ENCODE data around the gene ARMC2. TPM values are rescaled to one million over a fixed set of nuclear protein-coding genes. Genes with fewer than 3 reads are reported as not detected.
A peak's percentile ranks its signal among the peaks of the same experiment; 100 is the strongest.

Gene ARMC2
- total RNA-seq, 3 donors from 2014 or later (not counting 1 experiment from before 2014, with no cell fraction given): 9.4 to 13.8 (median 9.7) TPM

- 97% methylated on average over 6 of the region's 7 CpGs for WGBS (ENCODE audit: insufficient coverage)
- no peaks in the 10 kb centered on the region for H3K27me3 Mint-ChIP-seq (ENCODE audit: low read depth in 2 of 2)
- DNase-seq (no peak), ATAC-seq (no peak)
- H3K27me3 ChIP-seq (ENCODE audit: control insufficient read depth, insufficient read depth, low read length): no peaks in the 10 kb centered on the region
- peak overlapping the region; percentile 93 to 95 for H3K27ac Mint-ChIP-seq
- no peaks in the 10 kb centered on the region for H3K9me3 ChIP-seq (ENCODE audit: control insufficient read depth, insufficient read depth, low read length)
- no peaks in the 10 kb centered on the region for H3K9me3 Mint-ChIP-seq
- peaks cover 42% of the 10 kb centered on the region for H3K4me1 ChIP-seq (ENCODE audit: control insufficient read depth, insufficient read depth, low read length)
- H3K4me3 Mint-ChIP-seq: no peak overlapping the region
- no peak overlapping the region for H3K4me3 ChIP-seq (ENCODE audit: low read length)
- peaks cover 10% of the 10 kb centered on the region for H3K36me3 Mint-ChIP-seq
- peak overlapping the region; percentile 82 for H3K27ac ChIP-seq (ENCODE audit: low read length)
- intact Hi-C loops (cut with micrococcal nuclease): no loop called here
- peaks cover 56% of the 10 kb centered on the region in 2 donors for H3K4me1 Mint-ChIP-seq
- H3K36me3 ChIP-seq (ENCODE audit: control insufficient read depth, insufficient read depth, low read length): no peaks in the 10 kb centered on the region
- TF ChIP-seq CTCF (IDR thresholded peaks at IDR 0.05): no peak
These were observed 25.0 kb downstream of the ARMC2 start for GRCh38 chr6:108873251-108873650.

- peak overlapping the region; percentile 93 to 95 for H3K27ac Mint-ChIP-seq
- ATAC-seq: no peak
These were observed 25.7 kb downstream of the ARMC2 start for GRCh38 chr6:108873971-108874370.

DNA sequence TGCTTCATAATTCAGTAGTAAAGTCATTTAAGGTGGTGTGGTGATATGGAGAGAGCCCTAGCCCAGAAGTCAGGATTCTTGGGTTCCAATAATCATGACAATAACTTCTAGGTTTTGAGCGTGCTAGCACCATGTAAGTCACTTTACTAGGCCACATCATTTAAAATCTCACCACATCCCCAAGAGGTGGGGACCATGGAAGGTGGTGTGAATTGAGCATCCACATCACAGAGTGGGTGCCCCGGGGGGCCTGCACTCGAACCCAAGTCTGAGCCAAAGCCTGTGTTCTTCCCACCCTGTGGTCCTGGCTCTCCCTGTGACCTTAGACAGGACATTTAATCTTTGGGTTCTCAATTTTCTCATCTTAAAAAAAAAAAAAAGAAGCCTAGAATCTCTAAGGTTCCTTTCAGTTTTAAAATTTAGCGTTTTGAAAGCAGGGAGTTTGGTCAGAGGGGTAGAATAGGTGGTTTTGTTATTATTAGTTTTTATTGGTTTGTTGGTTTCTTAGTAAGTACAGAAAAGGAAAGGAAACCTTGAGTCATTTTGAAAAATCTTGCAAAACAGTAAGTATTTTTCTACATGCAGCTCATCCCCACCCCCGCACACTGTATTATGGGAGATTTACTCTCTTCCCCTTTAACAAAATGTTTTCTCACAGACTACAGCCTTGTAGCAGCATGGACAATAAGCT is 26.4 kb downstream of the ARMC2 start:
- H3K4me3 Mint-ChIP-seq: peak overlapping the region; percentile 84
- no peak overlapping the region for H3K4me3 ChIP-seq (ENCODE audit: low read length)
- peaks cover 56% of the 10 kb centered on the region in 2 donors for H3K4me1 Mint-ChIP-seq
- peak; percentile 36 to 49 for DNase-seq
- peak overlapping the region; percentile 93 to 95 for H3K27ac Mint-ChIP-seq
- no peaks in the 10 kb centered on the region for H3K36me3 ChIP-seq (ENCODE audit: control insufficient read depth, insufficient read depth, low read length)
- no peaks in the 10 kb centered on the region for H3K27me3 ChIP-seq (ENCODE audit: control insufficient read depth, insufficient read depth, low read length)
- ATAC-seq: peak; percentile 64 to 75 (median 68)
- H3K9me3 ChIP-seq (ENCODE audit: control insufficient read depth, insufficient read depth, low read length): no peaks in the 10 kb centered on the region
- peaks cover 42% of the 10 kb centered on the region for H3K4me1 ChIP-seq (ENCODE audit: control insufficient read depth, insufficient read depth, low read length)
- no peaks in the 10 kb centered on the region for H3K27me3 Mint-ChIP-seq (ENCODE audit: low read depth in 2 of 2)
- H3K27ac ChIP-seq (ENCODE audit: low read length): peak overlapping the region; percentile 82
- intact Hi-C loops (cut with micrococcal nuclease): no loop called here
- TF ChIP-seq CTCF (IDR thresholded peaks at IDR 0.05): no peak
- 17% methylated on average over 3 of the region's 5 CpGs for WGBS (ENCODE audit: insufficient coverage)
- peaks cover 12% of the 10 kb centered on the region for H3K36me3 Mint-ChIP-seq
- H3K9me3 Mint-ChIP-seq: peaks cover 0 to 9% of the 10 kb centered on the region in 2 donors

More at GRCh38 chr6:108873971-108874370, 25.7 kb downstream of the ARMC2 start:
- 86% methylated on average over 6 of the region's 6 CpGs for WGBS (ENCODE audit: insufficient coverage)
- Mint-ChIP-seq H3K36me3 (peaks cover 12% of the 10 kb centered on the region), H3K27me3 (ENCODE audit: low read depth in 2 of 2) (no peaks in the 10 kb centered on the region), H3K4me1 (peaks cover 56% of the 10 kb centered on the region in 2 donors), H3K9me3 (peaks cover 0 to 3% of the 10 kb centered on the region in 2 donors), H3K4me3 (peak overlapping the region; percentile 84)
- Histone ChIP-seq H3K4me1 (ENCODE audit: control insufficient read depth, insufficient read depth, low read length) (peaks cover 42% of the 10 kb centered on the region), H3K36me3 (ENCODE audit: control insufficient read depth, insufficient read depth, low read length) (no peaks in the 10 kb centered on the region), H3K9me3 (ENCODE audit: control insufficient read depth, insufficient read depth, low read length) (no peaks in the 10 kb centered on the region), H3K27ac (ENCODE audit: low read length) (peak overlapping the region; percentile 82), H3K4me3 (ENCODE audit: low read length) (no peak overlapping the region), H3K27me3 (ENCODE audit: control insufficient read depth, insufficient read depth, low read length) (no peaks in the 10 kb centered on the region)
- intact Hi-C loops (cut with micrococcal nuclease): no loop called here
- no peak for TF ChIP-seq CTCF (IDR thresholded peaks at IDR 0.05)
- DNase-seq: no peak

Measured in natural killer cell (primary cell).